ENCODE results near the gene GAREM2. TPM values are rescaled to one million over a fixed set of nuclear protein-coding genes. Genes with fewer than 3 reads are reported as not detected.

GAREM2 gene
- total and polyA plus RNA-seq, 11 donors = 0.42 to 4.1 (median 0.81) TPM

DNA sequence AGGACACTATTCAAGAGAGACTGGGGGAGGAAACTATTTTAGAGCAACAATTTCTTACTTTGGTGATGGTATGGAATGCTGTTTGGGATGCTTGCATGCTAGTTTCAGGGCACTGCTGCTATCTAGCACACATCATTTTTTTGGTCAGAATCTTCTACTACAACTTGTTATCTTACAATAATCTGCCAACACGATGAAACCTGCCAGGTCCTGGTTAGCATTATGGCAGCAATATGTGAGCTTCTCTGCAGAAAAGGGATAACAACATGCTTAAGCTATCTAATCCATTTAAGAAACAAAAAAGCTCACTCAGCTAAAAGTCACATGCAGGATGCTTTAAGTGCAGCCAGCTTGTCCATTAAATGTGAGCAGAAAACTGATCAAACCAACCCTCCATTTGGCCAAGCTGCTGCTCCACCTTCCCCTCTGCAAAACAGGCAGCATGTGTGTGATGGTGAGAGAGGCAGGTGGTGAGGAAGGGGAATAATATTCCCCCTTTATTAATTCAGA is 30.1 kb downstream of the GAREM2 start:
- Histone ChIP-seq H3K27ac (no peak overlapping the region), H3K4me3 (no peak overlapping the region), H3K4me1 (no peaks in the 10 kb centered on the region), H3K27me3 (no peaks in the 10 kb centered on the region), H3K9me3 (no peaks in the 10 kb centered on the region), H3K36me3 (peaks cover 0 to 100% (median 96%) of the 10 kb centered on the region in 9 donors)
- DNase-seq = no peak
- intact Hi-C loops (cut with DNase I) = no loop called here
- ATAC-seq = no peak
- 32 to 41% (median 35%) methylated on average over 1 of the region's 1 CpG for WGBS, 4 donors
- TF ChIP-seq POLR2A (IDR thresholded peaks at IDR 0.05) = no peak
- TF ChIP-seq, protein P1, sequence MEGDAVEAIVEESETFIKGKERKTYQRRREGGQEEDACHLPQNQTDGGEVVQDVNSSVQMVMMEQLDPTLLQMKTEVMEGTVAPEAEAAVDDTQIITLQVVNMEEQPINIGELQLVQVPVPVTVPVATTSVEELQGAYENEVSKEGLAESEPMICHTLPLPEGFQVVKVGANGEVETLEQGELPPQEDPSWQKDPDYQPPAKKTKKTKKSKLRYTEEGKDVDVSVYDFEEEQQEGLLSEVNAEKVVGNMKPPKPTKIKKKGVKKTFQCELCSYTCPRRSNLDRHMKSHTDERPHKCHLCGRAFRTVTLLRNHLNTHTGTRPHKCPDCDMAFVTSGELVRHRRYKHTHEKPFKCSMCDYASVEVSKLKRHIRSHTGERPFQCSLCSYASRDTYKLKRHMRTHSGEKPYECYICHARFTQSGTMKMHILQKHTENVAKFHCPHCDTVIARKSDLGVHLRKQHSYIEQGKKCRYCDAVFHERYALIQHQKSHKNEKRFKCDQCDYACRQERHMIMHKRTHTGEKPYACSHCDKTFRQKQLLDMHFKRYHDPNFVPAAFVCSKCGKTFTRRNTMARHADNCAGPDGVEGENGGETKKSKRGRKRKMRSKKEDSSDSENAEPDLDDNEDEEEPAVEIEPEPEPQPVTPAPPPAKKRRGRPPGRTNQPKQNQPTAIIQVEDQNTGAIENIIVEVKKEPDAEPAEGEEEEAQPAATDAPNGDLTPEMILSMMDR (IDR thresholded peaks at IDR 0.05) = no peak

DNA sequence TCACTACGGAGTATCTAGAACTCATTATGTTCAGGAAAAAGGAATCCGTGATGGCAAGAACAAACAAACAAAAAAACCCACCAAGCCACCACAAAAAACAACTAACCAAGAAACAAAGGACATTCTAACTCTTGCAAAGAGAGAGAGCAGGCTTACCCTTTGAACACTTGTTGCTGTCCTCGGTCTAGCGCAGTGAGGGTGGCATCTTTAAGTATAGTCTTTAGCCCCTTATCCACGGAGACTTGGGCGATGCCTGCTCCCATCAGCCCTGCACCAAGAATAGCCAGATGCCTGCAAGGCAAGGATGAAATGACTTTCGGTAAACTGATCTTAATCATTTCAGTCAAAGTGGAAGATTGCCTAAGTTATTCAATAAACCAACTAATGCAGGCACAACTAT is 31.0 kb downstream of the GAREM2 start:
- Histone ChIP-seq H3K27ac (no peak overlapping the region), H3K9me3 (no peaks in the 10 kb centered on the region), H3K27me3 (no peaks in the 10 kb centered on the region), H3K4me1 (no peaks in the 10 kb centered on the region), H3K4me3 (no peak overlapping the region), H3K36me3 (peaks cover 0 to 100% (median 96%) of the 10 kb centered on the region in 9 donors)
- intact Hi-C loops (cut with DNase I) = no loop called here
- no peak for DNase-seq
- TF ChIP-seq POLR2A (IDR thresholded peaks at IDR 0.05) = no peak
- TF ChIP-seq, protein P1 (IDR thresholded peaks at IDR 0.05) = no peak
- WGBS, 4 donors = 88 to 92% (median 90%) methylated on average over 7 of the region's 7 CpGs
- ATAC-seq = no peak

DNA sequence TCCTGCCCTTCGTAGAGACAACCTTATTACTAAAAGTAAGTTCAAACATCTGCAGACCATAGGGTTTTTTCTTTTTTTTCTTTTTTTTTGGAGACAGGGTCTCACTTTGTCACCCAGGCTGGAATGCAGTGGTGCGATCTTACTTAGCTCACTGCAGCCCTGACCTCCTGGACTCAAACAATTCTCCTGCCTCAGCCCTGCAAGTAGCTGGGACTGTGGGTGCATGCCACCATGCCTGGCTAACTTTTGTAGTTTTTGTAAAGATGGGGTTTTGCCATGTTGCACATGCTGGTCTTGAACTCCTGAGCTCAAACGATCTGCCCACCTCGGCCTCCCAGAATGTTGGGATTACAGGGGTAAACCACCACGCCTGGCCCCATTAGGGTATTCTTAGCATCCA is 39.1 kb downstream of the GAREM2 start:
- intact Hi-C loops (cut with DNase I) = no loop called here
- Histone ChIP-seq H3K27ac (no peak overlapping the region), H3K9me3 (no peaks in the 10 kb centered on the region), H3K4me3 (no peak overlapping the region), H3K4me1 (no peaks in the 10 kb centered on the region), H3K36me3 (peaks cover 5 to 100% (median 93%) of the 10 kb centered on the region in 9 donors), H3K27me3 (no peaks in the 10 kb centered on the region)
- no peak for ATAC-seq
- WGBS, 4 donors = 89 to 93% (median 89%) methylated on average over 5 of the region's 5 CpGs
- no peak for DNase-seq
- TF ChIP-seq, protein P1 (IDR thresholded peaks at IDR 0.05) = no peak
- no peak for TF ChIP-seq POLR2A (IDR thresholded peaks at IDR 0.05)

DNA sequence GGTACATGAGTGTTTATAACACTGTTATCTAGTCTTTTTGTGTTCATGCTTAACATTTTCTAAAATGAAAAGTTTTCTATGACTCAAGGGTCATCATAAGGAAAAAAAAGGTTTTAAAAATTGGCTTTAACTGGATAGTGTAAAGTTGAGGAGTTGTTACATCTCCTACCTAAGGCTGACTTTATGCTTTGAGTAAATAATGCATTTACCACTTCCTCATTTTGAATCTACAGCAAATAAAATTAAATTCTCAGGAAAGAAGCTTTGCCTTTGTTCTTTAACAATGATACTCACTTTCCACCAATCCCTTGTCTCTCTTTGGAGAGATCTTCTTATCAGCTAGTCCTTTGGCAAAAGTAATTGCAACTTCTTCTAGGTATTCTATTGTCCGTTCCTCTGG is 41.9 kb downstream of the GAREM2 start:
- Histone ChIP-seq H3K36me3 (peaks cover 5 to 98% (median 89%) of the 10 kb centered on the region in 9 donors), H3K4me3 (no peak overlapping the region), H3K27me3 (no peaks in the 10 kb centered on the region), H3K9me3 (no peaks in the 10 kb centered on the region), H3K4me1 (no peaks in the 10 kb centered on the region), H3K27ac (no peak overlapping the region)
- intact Hi-C loops (cut with DNase I) = no loop called here
- no peak for DNase-seq
- 92 to 95% (median 93%) methylated on average over 1 of the region's 1 CpG for WGBS, 4 donors
- ATAC-seq = no peak
- TF ChIP-seq POLR2A (IDR thresholded peaks at IDR 0.05) = no peak
- TF ChIP-seq, protein P1 (IDR thresholded peaks at IDR 0.05) = no peak

Measured in heart left ventricle (tissue), 16 donors.